Astrocyte of the spinal cord (primary cell): ENCODE measurements around the gene KCNK13.

Source experiments
- DNase-seq: peaks from one replicate; pipeline ENCODE4 v3.0.0; 2011; ENCODE audit warnings: low read depth, low spot score
- H3K4me3 ChIP-seq: 2 replicates; pipeline ENCODE4 v1.5.1; 2011; ENCODE audit warnings: low read depth, mild to moderate bottlenecking, low read length, moderate library complexity
- in situ Hi-C: cut with HindIII; loops from 2 replicates; pipeline ENCODE4 v1.10.0; 2017; ENCODE audit warnings: low sequenced_read_pairs
- TF ChIP-seq, protein P1 (sequence below): IDR thresholded peaks from 2 replicates; pipeline ENCODE4 v1.5.1; 2012; ENCODE audit warnings: low read depth, mild to moderate bottlenecking, low read length, inconsistent platforms

Gene KCNK13

GRCh38 chr14:90184094-90184493, 122.3 kb downstream of the KCNK13 start:
- TF ChIP-seq, protein P1, sequence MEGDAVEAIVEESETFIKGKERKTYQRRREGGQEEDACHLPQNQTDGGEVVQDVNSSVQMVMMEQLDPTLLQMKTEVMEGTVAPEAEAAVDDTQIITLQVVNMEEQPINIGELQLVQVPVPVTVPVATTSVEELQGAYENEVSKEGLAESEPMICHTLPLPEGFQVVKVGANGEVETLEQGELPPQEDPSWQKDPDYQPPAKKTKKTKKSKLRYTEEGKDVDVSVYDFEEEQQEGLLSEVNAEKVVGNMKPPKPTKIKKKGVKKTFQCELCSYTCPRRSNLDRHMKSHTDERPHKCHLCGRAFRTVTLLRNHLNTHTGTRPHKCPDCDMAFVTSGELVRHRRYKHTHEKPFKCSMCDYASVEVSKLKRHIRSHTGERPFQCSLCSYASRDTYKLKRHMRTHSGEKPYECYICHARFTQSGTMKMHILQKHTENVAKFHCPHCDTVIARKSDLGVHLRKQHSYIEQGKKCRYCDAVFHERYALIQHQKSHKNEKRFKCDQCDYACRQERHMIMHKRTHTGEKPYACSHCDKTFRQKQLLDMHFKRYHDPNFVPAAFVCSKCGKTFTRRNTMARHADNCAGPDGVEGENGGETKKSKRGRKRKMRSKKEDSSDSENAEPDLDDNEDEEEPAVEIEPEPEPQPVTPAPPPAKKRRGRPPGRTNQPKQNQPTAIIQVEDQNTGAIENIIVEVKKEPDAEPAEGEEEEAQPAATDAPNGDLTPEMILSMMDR = no peak
- no peak overlapping the region for H3K4me3 ChIP-seq
- DNase-seq = no peak
- in situ Hi-C loops = no loop called here

- in situ Hi-C loops = no loop called here
- TF ChIP-seq, protein P1 = no peak
- H3K4me3 ChIP-seq = no peak overlapping the region
- DNase-seq = no peak
Observed at GRCh38 chr14:90184571-90185266, 122.9 kb downstream of the KCNK13 start.

DNA sequence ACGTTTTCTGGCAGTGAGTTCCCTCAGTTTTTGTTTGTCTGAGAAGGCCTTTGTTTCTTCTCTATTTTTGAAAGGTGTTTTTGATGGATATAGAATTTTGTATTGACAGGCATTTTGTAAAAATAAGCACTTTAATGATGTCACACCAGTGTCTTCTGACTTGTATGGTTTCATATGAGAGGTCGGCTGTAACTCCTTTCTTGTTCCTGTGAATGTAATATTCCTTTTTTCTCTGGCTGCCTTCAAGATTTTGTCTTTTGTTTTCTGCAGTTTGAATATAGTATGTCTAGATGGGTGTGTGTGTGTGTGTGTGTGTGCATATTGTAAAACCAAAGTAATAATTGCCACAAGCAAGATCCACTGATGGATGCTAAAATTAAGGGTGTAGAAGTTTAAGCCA, 126.8 kb downstream of the KCNK13 start:
- in situ Hi-C loops = no loop called here
- H3K4me3 ChIP-seq = no peak overlapping the region
- DNase-seq = no peak
- TF ChIP-seq, protein P1 = no peak

GRCh38 chr14:90191154-90191553, 129.4 kb downstream of the KCNK13 start:
- H3K4me3 ChIP-seq = no peak overlapping the region
- in situ Hi-C loops = no loop called here
- TF ChIP-seq, protein P1 = no peak
- no peak for DNase-seq

GRCh38 chr14:90191585-90191984, 129.8 kb downstream of the KCNK13 start:
- no peak for DNase-seq
- in situ Hi-C loops = no loop called here
- TF ChIP-seq, protein P1 = no peak
- H3K4me3 ChIP-seq = no peak overlapping the region

- no peak for DNase-seq
Observed at GRCh38 chr14:90193925-90194324, 132.1 kb downstream of the KCNK13 start.

More at GRCh38 chr14:90193925-90194324, 132.1 kb downstream of the KCNK13 start:
- no peak overlapping the region for H3K4me3 ChIP-seq
- TF ChIP-seq, protein P1 = peak; percentile 24
- in situ Hi-C loops = no loop called here
